Fibroblast of pulmonary artery (primary cell): ENCODE results near the gene ACSL5.

ENCODE experiments used
- DNase-seq: peaks from one replicate; pipeline ENCODE4 v3.0.0-alpha.2; 2010; ENCODE audit warnings: low read depth
- H3K4me3 ChIP-seq: replicated peaks from 2 replicates; pipeline ENCODE4 v1.5.1; 2011; ENCODE audit warnings: low read depth, mild to moderate bottlenecking, control low read depth, low read length, moderate library complexity
- CTCF ChIP-seq: IDR thresholded peaks from 2 replicates; pipeline ENCODE4 v1.5.1; 2011; ENCODE audit warnings: mild to moderate bottlenecking, control low read depth, low read length, inconsistent platforms; ENCODE audit errors: missing control alignments

Gene ACSL5

GRCh38 chr10:112475575-112476218 is 101.8 kb downstream of the ACSL5 start:
- H3K4me3 ChIP-seq = no peak overlapping the region
- peak; percentile 56 for TF ChIP-seq CTCF
- DNase-seq = peak; percentile 42
